Mesendoderm (in vitro differentiated cells): ENCODE measurements around the gene SRC.
A peak's percentile ranks its signal among the peaks of the same experiment; 100 is the strongest.

Source experiments
- DNase-seq: peaks from one replicate; pipeline ENCODE4 v3.0.0; 2013
- H2AK5ac ChIP-seq: 2 replicates; pipeline ENCODE4 v1.6.1; 2013; ENCODE audit warnings: low read length, inconsistent platforms
- H2BK120ac ChIP-seq: 2 replicates; pipeline ENCODE4 v1.6.1; 2013; ENCODE audit warnings: low read depth, mild to moderate bottlenecking, low read length, moderate library complexity, mixed read lengths
- H2BK15ac ChIP-seq: replicated peaks from 2 replicates; pipeline ENCODE4 v1.6.1; 2013; ENCODE audit warnings: low read depth, mild to moderate bottlenecking, moderate library complexity
- H2BK5ac ChIP-seq: 2 replicates; pipeline ENCODE4 v1.6.1; 2013; ENCODE audit warnings: low read length, inconsistent platforms
- H3K18ac ChIP-seq: 2 replicates; pipeline ENCODE4 v1.6.1; 2013; ENCODE audit warnings: mild to moderate bottlenecking, low read length, mixed read lengths
- H3K23ac ChIP-seq: one replicate; pipeline ENCODE4 v1.6.1; 2013; ENCODE audit warnings: low read length
- H3K27ac ChIP-seq: 2 replicates; pipeline ENCODE4 v1.5.1; 2013; ENCODE audit warnings: low read depth, mild to moderate bottlenecking, inconsistent platforms, low read length, moderate library complexity
- H3K27me3 ChIP-seq: 2 replicates; pipeline ENCODE4 v1.6.1; 2013; ENCODE audit warnings: low read length, control low read depth, mild to moderate bottlenecking, inconsistent platforms; ENCODE audit not compliant: insufficient read depth, poor library complexity
- H3K36me3 ChIP-seq: 2 replicates; pipeline ENCODE4 v1.6.1; 2013; ENCODE audit warnings: low read length, inconsistent platforms; ENCODE audit not compliant: control insufficient read depth, insufficient read depth
- H3K4ac ChIP-seq: one replicate; pipeline ENCODE4 v1.6.1; 2013; ENCODE audit warnings: low read depth, mild to moderate bottlenecking, low read length, moderate library complexity
- H3K4me1 ChIP-seq: 2 replicates; pipeline ENCODE4 v1.6.1; 2013; ENCODE audit warnings: low read depth, low read length, inconsistent platforms; ENCODE audit not compliant: control insufficient read depth
- H3K4me2 ChIP-seq: 2 replicates; pipeline ENCODE4 v1.6.1; 2013; ENCODE audit warnings: low read length
- H3K4me3 ChIP-seq: 2 replicates; pipeline ENCODE4 v1.5.1; 2013; ENCODE audit warnings: mild to moderate bottlenecking, low read length
- H3K56ac ChIP-seq: one replicate; pipeline ENCODE4 v1.6.1; 2013; ENCODE audit warnings: low read length
- H3K79me1 ChIP-seq: 2 replicates; pipeline ENCODE4 v1.6.1; 2013; ENCODE audit warnings: low read length, inconsistent platforms
- H3K79me2 ChIP-seq: 2 replicates; pipeline ENCODE4 v1.6.1; 2013; ENCODE audit warnings: mild to moderate bottlenecking, low read length; ENCODE audit not compliant: control insufficient read depth, insufficient read depth
- H3K9ac ChIP-seq: 2 replicates; pipeline ENCODE4 v1.6.1; 2013; ENCODE audit warnings: low read length, inconsistent platforms
- H4K5ac ChIP-seq: one replicate; pipeline ENCODE4 v1.6.1; 2013; ENCODE audit warnings: low read length
- H4K8ac ChIP-seq: one replicate; pipeline ENCODE4 v1.6.1; 2013; ENCODE audit warnings: low read depth, mild to moderate bottlenecking, control low read depth, low read length, moderate library complexity
- WGBS: extraction: QIAGEN DNeasy Blood & Tissue Kit; methylation state at CpG from one replicate; pipeline ENCODE4 v1.1.7; 2013; ENCODE audit warnings: low lambda C conversion rate, missing lambda C conversion rate; ENCODE audit not compliant: insufficient coverage; ENCODE audit errors: extremely low coverage; 5-methylcytosine and 5-hydroxymethylcytosine counted together

Gene SRC

DNA sequence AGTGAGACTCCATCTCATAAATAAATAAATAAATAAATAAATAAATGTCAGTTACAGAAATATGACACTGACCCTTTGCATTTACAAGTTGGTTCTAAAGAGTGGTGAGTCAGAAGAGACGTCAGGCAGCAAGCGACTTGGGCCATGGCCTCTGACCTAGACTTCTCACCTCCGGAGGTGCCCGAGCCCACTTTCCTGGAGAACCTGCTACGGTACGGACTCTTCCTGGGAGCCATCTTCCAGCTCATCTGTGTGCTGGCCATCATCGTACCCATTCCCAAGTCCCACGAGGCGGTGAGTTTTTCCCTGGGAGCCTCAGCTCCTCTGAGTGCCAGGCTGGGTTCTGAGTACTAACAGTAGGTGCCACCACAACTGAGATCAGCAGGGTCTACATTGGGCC, 44.8 kb upstream of the SRC start:
- no CpG with 5 or more reads among the region's 9 CpGs for WGBS

DNA sequence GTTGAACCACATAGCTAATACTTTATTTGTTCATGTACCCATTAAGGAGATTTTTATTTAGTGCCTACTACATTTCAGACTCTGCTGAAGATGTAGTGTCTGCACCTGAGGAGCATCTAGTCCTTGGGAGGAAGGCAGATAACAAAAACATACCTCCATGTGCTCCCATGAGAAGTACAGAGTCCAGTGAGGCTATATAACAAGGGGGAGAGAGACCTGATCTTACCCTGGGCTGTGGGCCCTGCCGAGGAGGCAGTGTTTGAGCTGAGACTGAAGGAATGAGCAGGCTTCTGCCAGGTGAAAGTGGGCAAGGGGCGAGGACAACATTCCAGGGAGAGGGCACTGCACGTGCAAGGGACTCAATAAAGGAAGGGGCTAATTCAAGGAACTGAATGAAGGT, 44.4 kb upstream of the SRC start:
- H3K4ac ChIP-seq: no peak overlapping the region
- DNase-seq: no peak
- no peak overlapping the region for H2BK5ac ChIP-seq
- no peak overlapping the region for H2BK120ac ChIP-seq
- no peak overlapping the region for H3K4me2 ChIP-seq
- no peak overlapping the region for H3K9ac ChIP-seq
- no peaks in the 10 kb centered on the region for H3K27me3 ChIP-seq
- no peak overlapping the region for H3K27ac ChIP-seq
- no peak overlapping the region for H3K56ac ChIP-seq
- H3K4me1 ChIP-seq: no peaks in the 10 kb centered on the region
- H3K36me3 ChIP-seq: peaks cover 8% of the 10 kb centered on the region
- peaks cover 8% of the 10 kb centered on the region for H3K79me2 ChIP-seq
- peaks cover 16% of the 10 kb centered on the region for H3K79me1 ChIP-seq
- no peak overlapping the region for H3K4me3 ChIP-seq
- WGBS: no CpG with 5 or more reads among the region's 3 CpGs
- no peak overlapping the region for H2AK5ac ChIP-seq
- no peak overlapping the region for H3K23ac ChIP-seq
- no peak overlapping the region for H4K5ac ChIP-seq
- no peak overlapping the region for H3K18ac ChIP-seq
- H4K8ac ChIP-seq: no peak overlapping the region
- no peak overlapping the region for H2BK15ac ChIP-seq

More for the DNA sequence above, 44.8 kb upstream of the SRC start:
- Histone ChIP-seq H3K4me1 (no peaks in the 10 kb centered on the region), H3K18ac (no peak overlapping the region), H3K79me2 (peaks cover 8% of the 10 kb centered on the region), H3K4me2 (no peak overlapping the region), H3K9ac (no peak overlapping the region), H3K79me1 (peaks cover 18% of the 10 kb centered on the region), H3K4ac (no peak overlapping the region), H2BK15ac (no peak overlapping the region), H3K56ac (no peak overlapping the region), H4K5ac (no peak overlapping the region), H3K36me3 (peaks cover 8% of the 10 kb centered on the region), H2BK5ac (no peak overlapping the region), H4K8ac (no peak overlapping the region), H2BK120ac (no peak overlapping the region), H3K23ac (no peak overlapping the region), H2AK5ac (no peak overlapping the region), H3K4me3 (no peak overlapping the region), H3K27ac (no peak overlapping the region), H3K27me3 (no peaks in the 10 kb centered on the region)
- no peak for DNase-seq

DNA sequence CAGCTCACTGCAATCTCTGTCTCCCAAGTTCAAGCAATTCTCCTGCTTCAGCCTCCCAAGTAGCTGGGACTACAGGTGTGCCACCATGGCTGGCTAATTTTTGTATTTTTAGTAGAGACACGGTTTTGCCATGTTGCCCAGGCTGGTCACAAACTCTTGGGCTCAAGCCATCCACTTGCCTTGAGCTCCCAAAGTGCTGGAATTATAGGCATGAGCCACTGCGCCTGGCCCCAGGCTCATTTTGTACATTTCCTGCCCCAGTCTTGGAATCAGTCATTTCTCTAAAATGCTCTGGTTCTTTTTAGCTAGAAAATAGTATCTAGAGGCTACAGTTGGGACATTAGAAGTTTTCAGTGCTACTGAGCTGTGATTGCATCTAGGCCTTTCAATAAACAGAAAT, 43.0 kb upstream of the SRC start:
- no peak overlapping the region for H2BK5ac ChIP-seq
- peaks cover 8% of the 10 kb centered on the region for H3K36me3 ChIP-seq
- H3K18ac ChIP-seq: no peak overlapping the region
- no peak overlapping the region for H3K9ac ChIP-seq
- WGBS: no CpG with 5 or more reads among the region's 2 CpGs
- no peak overlapping the region for H3K4me2 ChIP-seq
- H3K4me3 ChIP-seq: no peak overlapping the region
- no peak overlapping the region for H3K27ac ChIP-seq
- H2BK120ac ChIP-seq: no peak overlapping the region
- H2BK15ac ChIP-seq: no peak overlapping the region
- H3K79me1 ChIP-seq: peaks cover 14% of the 10 kb centered on the region
- no peaks in the 10 kb centered on the region for H3K27me3 ChIP-seq
- no peaks in the 10 kb centered on the region for H3K4me1 ChIP-seq
- H2AK5ac ChIP-seq: no peak overlapping the region
- no peak overlapping the region for H3K23ac ChIP-seq
- no peak overlapping the region for H3K4ac ChIP-seq
- DNase-seq: no peak
- no peak overlapping the region for H3K56ac ChIP-seq
- no peak overlapping the region for H4K8ac ChIP-seq
- no peak overlapping the region for H4K5ac ChIP-seq
- H3K79me2 ChIP-seq: no peaks in the 10 kb centered on the region

DNA sequence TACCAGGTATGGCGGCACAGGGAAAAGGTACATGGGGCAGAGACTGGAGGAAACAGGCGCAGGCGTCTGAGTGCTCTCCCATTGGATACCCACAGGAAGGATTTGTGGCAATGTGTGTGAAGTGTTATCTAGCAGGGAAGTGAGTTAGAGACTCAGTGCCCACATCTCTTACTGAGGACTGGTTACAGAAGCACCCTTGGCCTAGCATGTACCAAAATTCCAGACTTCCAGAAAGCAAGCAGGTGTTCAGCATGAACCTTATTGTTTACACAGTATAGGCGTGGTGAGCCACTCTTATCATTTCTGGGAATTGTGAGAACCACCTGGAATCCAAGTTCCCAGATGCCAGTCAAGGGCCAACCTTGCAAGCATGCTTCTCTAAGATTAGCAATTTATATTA, 42.3 kb upstream of the SRC start:
- H3K9ac ChIP-seq: no peak overlapping the region
- H2BK120ac ChIP-seq: no peak overlapping the region
- H3K79me2 ChIP-seq: peaks cover 1% of the 10 kb centered on the region
- WGBS: no CpG with 5 or more reads among the region's 4 CpGs
- no peak overlapping the region for H3K56ac ChIP-seq
- no peak overlapping the region for H2AK5ac ChIP-seq
- peaks cover 9% of the 10 kb centered on the region for H3K36me3 ChIP-seq
- no peak overlapping the region for H2BK5ac ChIP-seq
- no peak overlapping the region for H3K23ac ChIP-seq
- peaks cover 16% of the 10 kb centered on the region for H3K79me1 ChIP-seq
- no peak overlapping the region for H3K27ac ChIP-seq
- no peak overlapping the region for H3K4me3 ChIP-seq
- no peaks in the 10 kb centered on the region for H3K4me1 ChIP-seq
- no peak overlapping the region for H4K8ac ChIP-seq
- H3K18ac ChIP-seq: no peak overlapping the region
- no peaks in the 10 kb centered on the region for H3K27me3 ChIP-seq
- H4K5ac ChIP-seq: no peak overlapping the region
- no peak for DNase-seq
- H3K4ac ChIP-seq: no peak overlapping the region
- H3K4me2 ChIP-seq: no peak overlapping the region
- H2BK15ac ChIP-seq: no peak overlapping the region

DNA sequence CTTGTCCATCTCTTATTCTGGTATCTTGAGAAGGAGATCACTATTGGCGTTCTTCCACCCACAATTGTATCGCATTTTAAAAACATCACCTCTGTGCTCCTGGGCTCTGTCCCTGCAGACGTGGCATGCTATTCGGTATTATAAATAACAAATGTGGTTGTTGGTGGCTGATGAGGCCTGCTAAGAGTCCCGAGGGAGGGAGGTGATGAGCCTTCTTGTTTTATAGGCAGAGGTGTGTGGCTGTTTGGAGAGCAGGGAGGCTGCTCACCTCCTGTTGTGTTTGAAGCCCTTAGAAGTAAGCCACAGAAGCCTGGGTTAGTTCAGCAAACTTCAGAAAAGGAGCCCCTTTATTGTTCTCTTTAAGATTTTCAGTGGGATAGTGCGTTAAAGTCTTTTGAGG, 40.9 kb upstream of the SRC start:
- H4K5ac ChIP-seq: no peak overlapping the region
- no peak overlapping the region for H3K9ac ChIP-seq
- peaks cover 10% of the 10 kb centered on the region for H3K36me3 ChIP-seq
- no peak overlapping the region for H2BK5ac ChIP-seq
- H3K4me3 ChIP-seq: no peak overlapping the region
- H3K4me2 ChIP-seq: no peak overlapping the region
- H2AK5ac ChIP-seq: no peak overlapping the region
- peaks cover 18% of the 10 kb centered on the region for H3K79me1 ChIP-seq
- no peak overlapping the region for H3K18ac ChIP-seq
- H3K4ac ChIP-seq: no peak overlapping the region
- H3K27ac ChIP-seq: no peak overlapping the region
- no peak overlapping the region for H4K8ac ChIP-seq
- H2BK15ac ChIP-seq: no peak overlapping the region
- no peak for DNase-seq
- peaks cover 4% of the 10 kb centered on the region for H3K79me2 ChIP-seq
- H3K4me1 ChIP-seq: no peaks in the 10 kb centered on the region
- no peak overlapping the region for H2BK120ac ChIP-seq
- H3K23ac ChIP-seq: no peak overlapping the region
- H3K27me3 ChIP-seq: no peaks in the 10 kb centered on the region
- H3K56ac ChIP-seq: no peak overlapping the region
- WGBS: no CpG with 5 or more reads among the region's 6 CpGs

DNA sequence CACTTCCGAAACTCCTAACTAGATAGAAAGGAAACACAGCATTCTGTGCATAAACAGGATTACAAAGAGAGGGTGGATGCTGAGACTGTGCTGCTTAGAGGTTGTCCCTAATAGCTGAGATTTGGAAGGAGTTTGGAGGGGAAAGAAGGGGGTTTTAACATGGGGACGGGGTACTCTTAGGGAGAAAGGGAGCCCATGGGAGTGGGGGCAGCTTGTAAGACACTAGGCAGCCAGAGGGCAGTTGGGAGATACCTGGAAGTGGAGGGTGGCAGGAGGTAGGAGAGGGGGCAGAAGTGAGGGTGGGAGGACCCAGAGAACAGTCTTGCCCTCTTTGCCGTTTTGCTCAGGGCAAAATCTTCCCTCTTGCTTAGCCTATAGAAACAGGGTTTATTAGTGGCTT, 40.1 kb upstream of the SRC start:
- H3K27ac ChIP-seq: no peak overlapping the region
- no peak overlapping the region for H3K4ac ChIP-seq
- H3K79me2 ChIP-seq: peaks cover 4% of the 10 kb centered on the region
- no peak overlapping the region for H3K4me2 ChIP-seq
- H2BK120ac ChIP-seq: no peak overlapping the region
- H4K5ac ChIP-seq: no peak overlapping the region
- no peak overlapping the region for H3K9ac ChIP-seq
- DNase-seq: no peak
- no peak overlapping the region for H4K8ac ChIP-seq
- H3K56ac ChIP-seq: peak overlapping the region; percentile 65
- no peaks in the 10 kb centered on the region for H3K4me1 ChIP-seq
- H3K18ac ChIP-seq: no peak overlapping the region
- no peak overlapping the region for H2AK5ac ChIP-seq
- no peak overlapping the region for H2BK5ac ChIP-seq
- H3K36me3 ChIP-seq: peaks cover 10% of the 10 kb centered on the region
- no CpG with 5 or more reads among the region's 3 CpGs for WGBS
- H2BK15ac ChIP-seq: no peak overlapping the region
- peaks cover 21% of the 10 kb centered on the region for H3K79me1 ChIP-seq
- no peak overlapping the region for H3K4me3 ChIP-seq
- H3K23ac ChIP-seq: no peak overlapping the region
- no peaks in the 10 kb centered on the region for H3K27me3 ChIP-seq
